Cardiac muscle cell (in vitro differentiated cells and primary cell): ENCODE data around the gene EBF3. TPM values are rescaled to one million over a fixed set of nuclear protein-coding genes. Genes with fewer than 3 reads are reported as not detected.

ENCODE experiments used
- DNase-seq, 2 donors: peaks; one replicate each; pipeline versions ENCODE4 v3.0.0 to v3.0.0-alpha.2; 2010 to 2017; ENCODE audit warnings: low read depth in 1 of 2, low spot score in 1 of 2
- H3K27ac ChIP-seq: fragments of 200-600 bp; sonication (generic); 2 replicates; pipeline ENCODE4 v1.5.1; 2016
- H3K27me3 ChIP-seq: fragments of 200-600 bp; sonication (generic); 2 replicates; pipeline ENCODE4 v1.6.0; 2016; ENCODE audit warnings: control low read depth
- H3K36me3 ChIP-seq: fragments of 200-600 bp; sonication (generic); 2 replicates; pipeline ENCODE4 v1.5.1; 2016; ENCODE audit warnings: control low read depth
- H3K4me1 ChIP-seq: fragments of 200-600 bp; sonication (generic); 2 replicates; pipeline ENCODE4 v1.8.1; 2017; ENCODE audit warnings: low read depth, mild to moderate bottlenecking, mixed run types
- H3K4me3 ChIP-seq: fragments of 200-600 bp; sonication (generic); 2 replicates; pipeline ENCODE4 v1.5.1; 2016; ENCODE audit warnings: mild to moderate bottlenecking
- H3K9me3 ChIP-seq: fragments of 200-600 bp; sonication (generic); 2 replicates; pipeline ENCODE4 v1.5.1; 2017; ENCODE audit warnings: low read depth, mild to moderate bottlenecking, control low read depth
- CTCF ChIP-seq: IDR thresholded peaks from 2 replicates; pipeline ENCODE4 v1.5.1; 2012; ENCODE audit warnings: low read depth, mild to moderate bottlenecking, low read length
- polyA plus RNA-seq: library from polyadenylated mRNA; unstranded; fragments of >200 nt; fragmentation: Nextera tagmentation; extraction: Ambion mirVana; gene quantifications from 2 replicates; pipeline ENCODE4 v1.2.1, GENCODE V29; 2016
- total RNA-seq: library from RNA; depleted of rRNA; stranded (reverse); fragments of >200 nt; gene quantifications from 2 replicates; pipeline ENCODE4 v1.2.3, GENCODE V29; 2016

The EBF3 gene
- total and polyA plus RNA-seq, 2 experiments from 2014 or later, result 0.61 to 2.8 TPM

DNA sequence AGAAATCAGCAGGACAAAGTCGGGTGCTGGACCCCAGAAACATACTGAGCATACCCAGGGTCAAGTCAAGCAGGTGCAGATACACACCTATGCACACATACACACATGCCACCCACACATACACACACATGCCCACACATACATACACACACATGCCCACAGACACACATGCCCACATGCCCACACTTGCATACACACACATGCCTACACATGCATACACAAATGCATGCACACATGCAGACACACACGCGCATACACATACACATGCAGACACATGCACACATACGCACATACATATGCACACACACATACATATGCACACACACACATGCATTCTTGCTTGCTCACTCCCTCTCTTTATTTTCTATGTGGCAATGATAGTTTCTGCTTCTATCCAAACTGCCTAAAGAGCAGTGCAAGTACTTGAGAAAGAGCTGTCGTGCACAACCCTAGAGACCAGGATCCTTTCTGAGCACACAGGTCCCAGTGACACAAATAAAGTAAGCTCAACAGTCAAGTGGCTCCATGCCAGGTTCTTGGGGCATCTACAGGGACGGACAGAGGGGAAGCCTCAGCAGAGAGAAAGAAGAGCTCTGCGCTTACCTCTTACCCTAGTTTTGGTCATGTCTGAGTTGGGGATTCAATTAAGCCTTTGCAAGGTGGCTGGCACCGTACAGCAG lies 83.7 kb downstream of the EBF3 start:
- Histone ChIP-seq H3K36me3 (no peaks in the 10 kb centered on the region), H3K27ac (no peak overlapping the region)
- TF ChIP-seq CTCF, result no peak

GRCh38 chr10:129879655-129880054 lies 84.4 kb downstream of the EBF3 start:
- no peak for TF ChIP-seq CTCF
- H3K27me3 ChIP-seq, result peaks cover 3% of the 10 kb centered on the region
- no peak overlapping the region for H3K27ac ChIP-seq
- no peak for DNase-seq
- H3K4me3 ChIP-seq, result no peak overlapping the region
- no peaks in the 10 kb centered on the region for H3K36me3 ChIP-seq
- H3K9me3 ChIP-seq, result no peaks in the 10 kb centered on the region
- peaks cover 5% of the 10 kb centered on the region for H3K4me1 ChIP-seq

More for the DNA sequence above, 83.7 kb downstream of the EBF3 start:
- no peak overlapping the region for H3K4me3 ChIP-seq
- peaks cover 9% of the 10 kb centered on the region for H3K4me1 ChIP-seq
- DNase-seq, result peak in 1 of 2 donors; percentile 45
- H3K27me3 ChIP-seq, result peaks cover 3% of the 10 kb centered on the region
- no peaks in the 10 kb centered on the region for H3K9me3 ChIP-seq

DNA sequence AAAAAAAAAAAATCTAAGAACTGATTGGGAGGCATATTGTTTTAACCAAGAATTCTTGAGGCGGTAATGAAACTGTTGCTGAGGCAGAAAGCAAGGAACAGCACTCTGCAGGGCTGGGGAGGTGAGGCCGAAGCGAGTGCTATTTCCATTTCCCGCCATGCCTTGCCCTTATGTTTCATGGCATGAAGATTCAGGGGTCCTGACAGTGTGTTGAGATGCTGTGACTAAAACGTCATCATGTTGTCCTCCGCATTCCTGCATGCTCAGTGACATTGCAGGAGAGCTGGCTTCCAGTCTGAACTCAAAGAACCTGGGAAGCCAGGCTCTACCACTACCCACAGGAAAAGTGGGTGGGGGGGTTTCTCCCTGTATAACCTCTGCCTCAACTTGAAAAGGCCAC lies 85.2 kb downstream of the EBF3 start:
- TF ChIP-seq CTCF, result no peak
- H3K4me1 ChIP-seq, result peaks cover 2% of the 10 kb centered on the region
- DNase-seq, result no peak
- no peak overlapping the region for H3K4me3 ChIP-seq
- no peaks in the 10 kb centered on the region for H3K36me3 ChIP-seq
- no peaks in the 10 kb centered on the region for H3K9me3 ChIP-seq
- H3K27me3 ChIP-seq, result peaks cover 3% of the 10 kb centered on the region
- no peak overlapping the region for H3K27ac ChIP-seq

GRCh38 chr10:129877773-129878371 lies 86.2 kb downstream of the EBF3 start:
- peak; percentile 32 to 37 for DNase-seq
- H3K9me3 ChIP-seq, result no peaks in the 10 kb centered on the region
- peak; percentile 69 for TF ChIP-seq CTCF
- H3K27me3 ChIP-seq, result peaks cover 3% of the 10 kb centered on the region
- no peaks in the 10 kb centered on the region for H3K36me3 ChIP-seq
- H3K4me3 ChIP-seq, result no peak overlapping the region
- no peaks in the 10 kb centered on the region for H3K4me1 ChIP-seq
- H3K27ac ChIP-seq, result no peak overlapping the region

- Histone ChIP-seq H3K27ac (no peak overlapping the region), H3K9me3 (no peaks in the 10 kb centered on the region), H3K4me1 (no peaks in the 10 kb centered on the region), H3K4me3 (no peak overlapping the region), H3K27me3 (peaks cover 3% of the 10 kb centered on the region), H3K36me3 (no peaks in the 10 kb centered on the region)
- DNase-seq, result no peak
- TF ChIP-seq CTCF, result no peak
Measured at GRCh38 chr10:129876838-129877237, 87.2 kb downstream of the EBF3 start.
